ENCODE results near the gene PCDHGB2. TPM values are rescaled to one million over a fixed set of nuclear protein-coding genes. Genes with fewer than 3 reads are reported as not detected.
"Not testable (repeated sequence)": the region's sequence is repeated elsewhere in the genome, so short reads cannot be mapped to it uniquely, and the experiment has no call there.

The PCDHGB2 gene
- total and polyA plus RNA-seq, 3 donors from 2014 or later: 1.5 to 20.4 (median 16.6) TPM

DNA sequence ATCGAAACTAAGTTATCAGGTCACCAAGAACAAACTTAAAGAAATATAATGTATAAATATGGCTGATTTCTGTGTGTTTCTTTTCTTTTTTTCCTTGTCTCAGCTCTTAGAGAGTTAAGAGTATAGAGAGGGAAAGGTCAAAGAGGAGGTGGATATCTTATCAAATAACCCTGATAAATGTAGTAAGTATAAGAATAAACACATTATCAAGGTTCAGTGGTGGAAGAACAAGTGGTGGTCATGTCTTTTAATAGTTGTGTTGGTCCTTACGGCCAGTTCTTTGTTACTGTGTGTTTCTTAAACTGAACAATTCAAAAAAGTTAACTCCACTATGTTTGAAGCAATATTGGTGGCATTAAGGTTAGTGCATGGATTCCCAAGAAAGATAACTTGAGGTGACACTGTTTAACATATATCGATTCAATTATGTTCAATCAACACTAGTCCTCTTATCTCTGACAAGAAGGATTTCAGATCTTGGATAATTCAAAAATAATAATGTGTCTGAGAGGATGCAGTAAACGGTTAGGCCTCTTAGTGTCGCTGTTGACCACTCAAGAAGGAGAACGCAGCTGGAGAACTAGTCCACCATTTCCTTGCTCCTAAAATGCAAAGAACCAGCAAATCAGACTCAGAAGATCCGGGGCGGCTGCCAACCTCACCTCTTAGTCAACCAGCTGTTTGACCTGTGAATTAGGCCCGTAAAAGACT lies 16.4 kb upstream of the PCDHGB2 start, which contains the start of gene PCDHGA3:
Gene PCDHGA3 (plus strand): TSS at position 588 of the 711 bp plus-strand sequence. CDS start 205 bp downstream, outside the sequence.
- no peaks in the 10 kb centered on the region for H3K9me3 ChIP-seq
- H3K27me3 ChIP-seq: no peaks in the 10 kb centered on the region
- H3K4me1 ChIP-seq: no peaks in the 10 kb centered on the region
- intact Hi-C loops (cut with DNase I; ENCODE audit: low total_unique reads): no loop called here
- H3K36me3 ChIP-seq (ENCODE audit: low read depth, missing control alignments): no peaks in the 10 kb centered on the region
- H3K27ac ChIP-seq: no peak within 1 kb of the TSS
- TF ChIP-seq, protein P1, sequence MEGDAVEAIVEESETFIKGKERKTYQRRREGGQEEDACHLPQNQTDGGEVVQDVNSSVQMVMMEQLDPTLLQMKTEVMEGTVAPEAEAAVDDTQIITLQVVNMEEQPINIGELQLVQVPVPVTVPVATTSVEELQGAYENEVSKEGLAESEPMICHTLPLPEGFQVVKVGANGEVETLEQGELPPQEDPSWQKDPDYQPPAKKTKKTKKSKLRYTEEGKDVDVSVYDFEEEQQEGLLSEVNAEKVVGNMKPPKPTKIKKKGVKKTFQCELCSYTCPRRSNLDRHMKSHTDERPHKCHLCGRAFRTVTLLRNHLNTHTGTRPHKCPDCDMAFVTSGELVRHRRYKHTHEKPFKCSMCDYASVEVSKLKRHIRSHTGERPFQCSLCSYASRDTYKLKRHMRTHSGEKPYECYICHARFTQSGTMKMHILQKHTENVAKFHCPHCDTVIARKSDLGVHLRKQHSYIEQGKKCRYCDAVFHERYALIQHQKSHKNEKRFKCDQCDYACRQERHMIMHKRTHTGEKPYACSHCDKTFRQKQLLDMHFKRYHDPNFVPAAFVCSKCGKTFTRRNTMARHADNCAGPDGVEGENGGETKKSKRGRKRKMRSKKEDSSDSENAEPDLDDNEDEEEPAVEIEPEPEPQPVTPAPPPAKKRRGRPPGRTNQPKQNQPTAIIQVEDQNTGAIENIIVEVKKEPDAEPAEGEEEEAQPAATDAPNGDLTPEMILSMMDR (IDR thresholded peaks at IDR 0.05): peak; percentile 24 to 56 (median 49)
- TF ChIP-seq POLR2A (IDR thresholded peaks at IDR 0.05): no peak
- DNase-seq: peak; percentile 69
- peak within 1 kb of the TSS; percentile 21 to 46 for H3K4me3 ChIP-seq
- 18 to 20% methylated on average over 9 of the region's 9 CpGs for WGBS, 2 donors

DNA sequence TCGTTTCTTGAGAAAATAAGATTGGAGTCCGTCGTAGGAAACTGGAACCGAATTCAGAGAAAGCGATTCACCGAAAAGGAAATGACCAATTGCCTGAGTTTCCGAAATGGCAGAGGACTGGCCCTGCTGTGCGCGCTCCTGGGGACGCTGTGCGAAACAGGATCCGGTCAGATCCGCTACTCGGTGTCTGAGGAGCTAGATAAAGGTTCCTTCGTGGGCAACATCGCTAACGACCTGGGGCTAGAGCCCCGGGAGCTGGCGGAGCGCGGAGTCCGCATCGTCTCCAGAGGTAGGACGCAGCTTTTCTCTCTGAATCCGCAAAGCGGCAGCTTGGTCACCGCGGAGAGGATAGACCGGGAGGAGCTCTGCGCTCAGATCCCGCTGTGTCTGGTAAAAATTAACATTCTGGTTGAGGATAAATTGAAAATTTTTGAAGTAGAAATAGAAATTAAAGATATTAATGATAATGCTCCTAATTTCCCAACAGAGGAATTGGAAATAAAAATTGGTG lies 15.8 kb upstream of the PCDHGB2 start:
- Histone ChIP-seq H3K36me3 (ENCODE audit: low read depth, missing control alignments) (no peaks in the 10 kb centered on the region), H3K4me1 (no peaks in the 10 kb centered on the region), H3K4me3 (peak overlapping the region; percentile 21 to 46), H3K27ac (no peak overlapping the region), H3K9me3 (no peaks in the 10 kb centered on the region), H3K27me3 (no peaks in the 10 kb centered on the region)
- no peak for TF ChIP-seq POLR2A (IDR thresholded peaks at IDR 0.05)
- TF ChIP-seq, protein P1 (IDR thresholded peaks at IDR 0.05): peak in 1 of 3 experiments; percentile 0
- 14 to 22% methylated on average over 31 of the region's 31 CpGs for WGBS, 2 donors
- DNase-seq: no peak
- intact Hi-C loops (cut with DNase I; ENCODE audit: low total_unique reads): no loop called here

DNA sequence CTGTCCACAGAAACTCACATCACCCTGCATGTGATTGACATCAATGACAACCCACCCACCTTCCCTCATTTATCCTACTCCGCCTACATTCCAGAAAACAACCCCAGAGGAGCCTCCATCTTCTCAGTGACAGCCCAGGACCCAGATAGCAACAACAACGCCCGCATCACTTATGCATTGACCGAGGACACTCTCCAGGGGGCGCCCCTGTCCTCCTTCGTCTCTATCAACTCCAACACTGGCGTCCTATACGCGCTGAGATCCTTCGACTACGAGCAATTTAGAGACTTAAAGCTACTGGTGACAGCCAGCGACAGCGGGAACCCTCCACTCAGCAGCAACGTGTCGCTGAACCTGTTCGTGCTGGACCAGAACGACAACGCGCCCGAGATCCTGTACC lies 14.5 kb upstream of the PCDHGB2 start:
- Histone ChIP-seq H3K36me3 (ENCODE audit: low read depth, missing control alignments) (no peaks in the 10 kb centered on the region), H3K27me3 (no peaks in the 10 kb centered on the region), H3K27ac (no peak overlapping the region), H3K9me3 (no peaks in the 10 kb centered on the region), H3K4me3 (no peak overlapping the region), H3K4me1 (no peaks in the 10 kb centered on the region)
- TF ChIP-seq POLR2A (IDR thresholded peaks at IDR 0.05): no peak
- TF ChIP-seq, protein P1 (IDR thresholded peaks at IDR 0.05): no peak
- no peak for DNase-seq
- intact Hi-C loops (cut with DNase I; ENCODE audit: low total_unique reads): no loop called here
- WGBS, 2 donors: 31 to 35% methylated on average over 15 to 20 of the region's 20 CpGs

GRCh38 chr5:141346017-141346416 lies 13.8 kb upstream of the PCDHGB2 start:
- H3K27ac ChIP-seq; H3K36me3 ChIP-seq (ENCODE audit: low read depth, missing control alignments); DNase-seq; intact Hi-C loops (cut with DNase I; ENCODE audit: low total_unique reads); H3K27me3 ChIP-seq; H3K4me1 ChIP-seq; H3K4me3 ChIP-seq; H3K9me3 ChIP-seq: not testable (repeated sequence)
- WGBS, 2 donors: 41 to 50% methylated on average over 7 to 13 of the region's 35 CpGs

- peak; percentile 70 for DNase-seq
- peak within 1 kb of the TSS in 1 of 2 donors; percentile 41 for H3K4me3 ChIP-seq
- no peaks in the 10 kb centered on the region for H3K36me3 ChIP-seq (ENCODE audit: low read depth, missing control alignments)
- no peak for TF ChIP-seq POLR2A (IDR thresholded peaks at IDR 0.05)
- TF ChIP-seq, protein P1 (IDR thresholded peaks at IDR 0.05): peak in 2 of 3 experiments; percentile 13 to 39
- intact Hi-C loops (cut with DNase I; ENCODE audit: low total_unique reads): no loop called here
- H3K9me3 ChIP-seq: no peaks in the 10 kb centered on the region
- no peaks in the 10 kb centered on the region for H3K27me3 ChIP-seq
- WGBS, 2 donors: 17 to 21% methylated on average over 29 of the region's 29 CpGs
- H3K27ac ChIP-seq: no peak within 1 kb of the TSS
- H3K4me1 ChIP-seq: no peaks in the 10 kb centered on the region
These were observed 9.7 kb upstream of the PCDHGB2 start, which contains the start of gene PCDHGB1 for GRCh38 chr5:141349917-141350619. TSS of gene PCDHGB1 (plus strand) at chr5:141350099. CDS start at chr5:141350261, 162 bp downstream.
